HL-60 (cell line): ENCODE measurements around the gene NCAPH2.
A peak's percentile ranks its signal among the peaks of the same experiment; 100 is the strongest.

ENCODE experiments used
- DNase-seq, 2 experiments: peaks; one replicate each; pipeline ENCODE4 v3.0.0-alpha.2; 2010 to 2020; ENCODE audit warnings: low read depth in 1 of 2, low spot score in 1 of 2
- H3K27ac ChIP-seq: fragments of 250-450 bp; sonication (Bioruptor Pico); replicated peaks from 2 replicates; pipeline ENCODE4 v1.5.1; 2020; ENCODE audit warnings: mild to moderate bottlenecking, moderate library complexity
- H3K27me3 ChIP-seq: fragments of 250-450 bp; sonication (Bioruptor Pico); 2 replicates; pipeline ENCODE4 v1.5.1; 2021; ENCODE audit warnings: mild to moderate bottlenecking, moderate library complexity; ENCODE audit not compliant: insufficient read depth, poor library complexity, severe bottlenecking
- H3K4me3 ChIP-seq: replicated peaks from 2 replicates; pipeline ENCODE4 v1.5.1; 2011; ENCODE audit warnings: mild to moderate bottlenecking, control low read depth, low read length; ENCODE audit not compliant: insufficient read depth
- CTCF ChIP-seq: IDR thresholded peaks from one replicate; pipeline ENCODE4 v1.5.1; 2011; ENCODE audit warnings: low read length, control low read depth, inconsistent platforms; ENCODE audit not compliant: insufficient read depth
- GABPA ChIP-seq: IDR thresholded peaks from 2 replicates; pipeline ENCODE4 v1.6.1; 2012; ENCODE audit warnings: low read depth
- POLR2AphosphoS5 ChIP-seq: IDR thresholded peaks from 2 replicates; pipeline ENCODE4 v1.6.1; 2012; ENCODE audit warnings: low read depth
- REST ChIP-seq: IDR thresholded peaks from 2 replicates; pipeline ENCODE4 v1.6.1; 2012; ENCODE audit warnings: low read depth; ENCODE audit not compliant: insufficient replicate concordance
- SPI1 ChIP-seq: IDR thresholded peaks from 2 replicates; pipeline ENCODE4 v1.6.1; 2012; ENCODE audit warnings: low read depth, mild to moderate bottlenecking, borderline replicate concordance

NCAPH2 gene

GRCh38 chr22:50529897-50530579 is 22.0 kb downstream of the NCAPH2 start, which contains the start of gene TYMP:
TSS of gene TYMP (minus strand) at chr22:50530012. CDS start at chr22:50529709, 303 bp downstream.
- Histone ChIP-seq H3K27me3 (no peaks in the 10 kb centered on the region), H3K4me3 (peak within 1 kb of the TSS; percentile 58)
- DNase-seq: peak; percentile 87 to 88

GRCh38 chr22:50530580-50530876 is 22.5 kb downstream of the NCAPH2 start:
- no peak for DNase-seq
- no peaks in the 10 kb centered on the region for H3K27me3 ChIP-seq
- TF ChIP-seq POLR2AphosphoS5 (no peak; the same call in 1 of the 2 replicates), SPI1 (no peak)
- H3K27ac ChIP-seq: peak overlapping the region; percentile 99
- H3K4me3 ChIP-seq: peak overlapping the region; percentile 58

More at GRCh38 chr22:50529897-50530579, 22.0 kb downstream of the NCAPH2 start, which contains the start of gene TYMP:
- TF ChIP-seq GABPA: no peak
- no peak for TF ChIP-seq CTCF
- peak; percentile 50 for TF ChIP-seq REST
- peak; percentile 91; the same call in 1 of the 2 replicates for TF ChIP-seq POLR2AphosphoS5
- no peak for TF ChIP-seq SPI1
- peak within 1 kb of the TSS; percentile 99 for H3K27ac ChIP-seq

GRCh38 chr22:50530877-50531545 is 23.0 kb downstream of the NCAPH2 start:
- Histone ChIP-seq H3K27ac (peak overlapping the region; percentile 99), H3K4me3 (peak overlapping the region; percentile 58), H3K27me3 (no peaks in the 10 kb centered on the region)
- no peak for TF ChIP-seq REST
- TF ChIP-seq GABPA: no peak
- TF ChIP-seq SPI1: no peak
- TF ChIP-seq CTCF: no peak
- peak; percentile 83 for TF ChIP-seq POLR2AphosphoS5
- DNase-seq: peak; percentile 86 to 93

GRCh38 chr22:50531546-50531961 is 23.5 kb downstream of the NCAPH2 start:
- Histone ChIP-seq H3K4me3 (peak overlapping the region; percentile 58), H3K27me3 (no peaks in the 10 kb centered on the region), H3K27ac (peak overlapping the region; percentile 99)
- DNase-seq: peak; percentile 70 to 78
- TF ChIP-seq POLR2AphosphoS5: no peak
- no peak for TF ChIP-seq CTCF
- TF ChIP-seq REST: no peak
